Left forelimb (tissue), 1 donor: ENCODE data around the gene EPHB2.
"Not testable (repeated sequence)": the region's sequence is repeated elsewhere in the genome, so short reads cannot be mapped to it uniquely, and the experiment has no call there.

Experiments
- DNase-seq: peaks from one replicate; pipeline ENCODE4 v3.0.0-alpha.2; 2018; ENCODE audit warnings: low spot score

EPHB2 gene

GRCh38 chr1:22915816-22916470, 205.3 kb downstream of the EPHB2 start:
- DNase-seq: no peak

- DNase-seq: peak; percentile 72
Observed at GRCh38 chr1:22916471-22916820, 205.8 kb downstream of the EPHB2 start.

GRCh38 chr1:22917989-22918388, 207.3 kb downstream of the EPHB2 start:
- no peak for DNase-seq

- DNase-seq: no peak
Observed at GRCh38 chr1:22918644-22919043, 208.0 kb downstream of the EPHB2 start.

- DNase-seq: no peak
Observed at GRCh38 chr1:22919341-22920025, 208.8 kb downstream of the EPHB2 start.

GRCh38 chr1:22920026-22920733, 209.5 kb downstream of the EPHB2 start:
- DNase-seq: no peak

- DNase-seq: no peak
Observed at GRCh38 chr1:22920734-22921451, 210.3 kb downstream of the EPHB2 start.

- no peak for DNase-seq
Observed at GRCh38 chr1:22921452-22922126, 210.9 kb downstream of the EPHB2 start.

GRCh38 chr1:22922640-22923039, 212.0 kb downstream of the EPHB2 start:
- no peak for DNase-seq

GRCh38 chr1:22925111-22925510, 214.5 kb downstream of the EPHB2 start:
- DNase-seq: no peak

- peak; percentile 68 for DNase-seq
Observed at GRCh38 chr1:22930240-22930912, 219.7 kb downstream of the EPHB2 start.

- DNase-seq: no peak
Observed at GRCh38 chr1:22932803-22933470, 222.3 kb downstream of the EPHB2 start.

GRCh38 chr1:22935433-22935832, 224.8 kb downstream of the EPHB2 start:
- DNase-seq: no peak

- DNase-seq: no peak
Observed at GRCh38 chr1:22936681-22937080, 226.0 kb downstream of the EPHB2 start.

- no peak for DNase-seq
Observed at GRCh38 chr1:22941257-22941656, 230.6 kb downstream of the EPHB2 start.

GRCh38 chr1:22944346-22945055, 233.9 kb downstream of the EPHB2 start:
- DNase-seq: no peak

- not testable (repeated sequence) for DNase-seq
Observed at GRCh38 chr1:22945171-22945570, 234.5 kb downstream of the EPHB2 start.

GRCh38 chr1:22949822-22950331, 239.2 kb downstream of the EPHB2 start:
- DNase-seq: no peak

GRCh38 chr1:22951796-22952195, 241.2 kb downstream of the EPHB2 start:
- DNase-seq: no peak

GRCh38 chr1:22952694-22953056, 242.0 kb downstream of the EPHB2 start:
- no peak for DNase-seq
